HG03103 (cell line): ENCODE measurements around the gene COTL1.

Source experiments
- ATAC-seq: cut with Tn5 transposase; IDR thresholded peaks from one replicate; pipeline ENCODE4 v1.9.1; 2021; ENCODE audit warnings: low read depth; ENCODE audit not compliant: unreplicated experiment

COTL1 gene

GRCh38 chr16:84598360-84598759, 19.5 kb downstream of the COTL1 start:
- ATAC-seq = no peak

GRCh38 chr16:84597931-84598351, 19.9 kb downstream of the COTL1 start:
- ATAC-seq = no peak

GRCh38 chr16:84597528-84597896, 20.4 kb downstream of the COTL1 start:
- ATAC-seq = no peak

- no peak for ATAC-seq
These were observed 20.9 kb downstream of the COTL1 start for GRCh38 chr16:84596801-84597527.

GRCh38 chr16:84596161-84596560, 21.7 kb downstream of the COTL1 start:
- ATAC-seq = no peak

GRCh38 chr16:84595052-84595481, 22.8 kb downstream of the COTL1 start:
- no peak for ATAC-seq

GRCh38 chr16:84594725-84595038, 23.2 kb downstream of the COTL1 start:
- ATAC-seq = no peak

GRCh38 chr16:84593825-84594724, 23.8 kb downstream of the COTL1 start:
- peak; percentile 92 for ATAC-seq

GRCh38 chr16:84592718-84593117, 25.2 kb downstream of the COTL1 start:
- no peak for ATAC-seq

GRCh38 chr16:84589975-84590719, 27.7 kb downstream of the COTL1 start:
- ATAC-seq = no peak

GRCh38 chr16:84588991-84589390, 28.9 kb downstream of the COTL1 start:
- ATAC-seq = no peak

GRCh38 chr16:84585886-84586285, 32.0 kb downstream of the COTL1 start:
- ATAC-seq = peak; percentile 47

GRCh38 chr16:84585467-84585866, 32.4 kb downstream of the COTL1 start:
- ATAC-seq = no peak

GRCh38 chr16:84584678-84585077, 33.2 kb downstream of the COTL1 start:
- no peak for ATAC-seq

GRCh38 chr16:84583995-84584394, 33.9 kb downstream of the COTL1 start:
- ATAC-seq = no peak

- no peak for ATAC-seq
These were observed 34.8 kb downstream of the COTL1 start for GRCh38 chr16:84582958-84583516.

- ATAC-seq = no peak
These were observed 36.7 kb downstream of the COTL1 start for GRCh38 chr16:84581158-84581557.

- no peak for ATAC-seq
These were observed 37.9 kb downstream of the COTL1 start for GRCh38 chr16:84579936-84580335.

- no peak for ATAC-seq
These were observed 39.2 kb downstream of the COTL1 start for GRCh38 chr16:84578538-84579126.

- no peak for ATAC-seq
These were observed 40.7 kb downstream of the COTL1 start for GRCh38 chr16:84577034-84577803.
